GM18858 (cell line): ENCODE data around the gene PRKAB1.
"Not testable (repeated sequence)": the region's sequence is repeated elsewhere in the genome, so short reads cannot be mapped to it uniquely, and the experiment has no call there.

Source experiments
- ATAC-seq: cut with Tn5 transposase; IDR thresholded peaks from one replicate; pipeline ENCODE4 v1.9.1; 2021; ENCODE audit not compliant: unreplicated experiment

PRKAB1 gene

DNA sequence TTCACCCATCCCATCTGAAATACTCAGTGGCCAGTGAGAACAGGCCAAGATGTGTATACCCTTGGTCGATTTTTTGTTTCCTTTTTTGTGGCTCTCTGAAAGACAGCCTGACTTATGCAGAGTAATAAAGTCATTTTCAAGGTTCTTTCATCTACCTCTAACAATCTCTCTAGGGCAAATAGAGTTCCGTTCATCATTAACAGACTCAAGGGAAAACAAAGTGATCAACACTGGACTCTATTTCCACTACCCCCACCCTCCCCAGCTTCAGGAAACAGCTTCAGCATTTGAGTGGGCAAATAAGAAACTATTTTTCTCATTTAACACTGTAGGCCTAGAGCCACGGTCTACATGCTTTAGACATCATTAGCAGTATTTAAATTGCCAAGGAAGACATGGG, 15.9 kb downstream of the PRKAB1 start:
- no peak for ATAC-seq

DNA sequence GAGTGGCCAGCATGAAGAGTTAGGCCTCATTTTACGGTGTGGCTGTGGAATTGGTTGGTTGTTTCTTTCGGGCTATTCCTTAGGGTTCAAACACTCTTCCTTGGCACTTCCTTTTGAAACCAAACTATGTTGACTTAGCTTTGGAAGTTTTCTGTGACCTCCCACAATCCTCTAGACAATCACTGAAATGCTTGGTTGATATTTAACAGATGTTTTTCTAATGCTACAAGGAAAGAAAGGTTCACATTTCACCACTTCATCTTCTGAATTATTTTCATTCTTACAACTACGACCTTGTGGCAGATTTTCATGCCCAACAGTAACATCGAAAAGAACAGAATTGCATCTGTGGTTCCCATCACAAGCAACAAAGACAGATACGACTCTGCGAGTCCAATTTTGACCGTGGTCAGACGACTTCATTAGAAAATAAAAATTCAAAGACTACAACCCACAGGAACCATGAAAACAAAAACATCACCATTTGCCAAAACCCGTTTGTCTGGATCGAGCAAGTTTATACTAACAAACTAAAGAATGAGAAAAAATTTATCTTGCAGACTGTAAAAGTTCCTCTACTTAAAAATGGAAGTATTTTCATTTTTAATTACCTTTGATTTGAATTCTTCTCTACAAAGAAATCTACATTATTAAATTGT, 16.9 kb downstream of the PRKAB1 start:
- no peak for ATAC-seq

DNA sequence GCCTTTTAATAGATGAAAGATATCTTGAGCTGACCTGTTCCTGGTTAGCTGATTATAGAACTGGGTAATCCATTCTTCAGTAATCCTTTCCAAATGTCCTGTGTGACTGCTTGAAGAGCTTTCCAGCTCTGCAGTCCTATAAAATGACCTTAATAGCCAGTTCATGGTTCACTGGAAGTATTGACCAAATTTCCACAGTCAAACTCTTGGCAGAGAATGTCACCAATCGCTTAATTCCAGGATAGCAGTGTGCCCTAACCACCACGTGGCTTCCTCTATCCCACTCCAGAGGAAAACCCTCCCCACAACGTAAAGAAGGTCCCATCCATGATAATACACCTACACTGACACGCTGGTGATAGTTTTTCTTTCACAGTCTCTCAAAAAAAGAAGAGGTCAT, 17.4 kb downstream of the PRKAB1 start:
- no peak for ATAC-seq

DNA sequence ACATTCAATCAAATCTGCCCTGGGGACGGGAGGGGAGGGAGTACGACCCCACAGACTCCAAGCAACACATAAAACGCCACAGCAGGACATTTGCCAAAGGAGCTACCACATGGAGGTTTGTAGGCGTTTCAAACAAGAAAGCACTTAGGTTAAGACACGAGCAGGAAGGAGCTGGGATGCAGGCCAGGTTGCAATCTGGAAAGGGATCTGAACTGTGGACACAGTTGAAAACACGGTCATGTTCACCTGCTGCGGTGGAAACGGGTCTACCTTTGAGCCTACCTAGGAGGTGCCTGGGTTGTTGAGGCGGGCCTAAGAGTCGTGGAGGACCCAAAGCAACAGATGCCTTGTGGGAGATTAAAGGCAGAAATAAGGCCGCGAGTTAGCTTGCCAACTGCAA, 18.4 kb downstream of the PRKAB1 start:
- ATAC-seq: no peak

DNA sequence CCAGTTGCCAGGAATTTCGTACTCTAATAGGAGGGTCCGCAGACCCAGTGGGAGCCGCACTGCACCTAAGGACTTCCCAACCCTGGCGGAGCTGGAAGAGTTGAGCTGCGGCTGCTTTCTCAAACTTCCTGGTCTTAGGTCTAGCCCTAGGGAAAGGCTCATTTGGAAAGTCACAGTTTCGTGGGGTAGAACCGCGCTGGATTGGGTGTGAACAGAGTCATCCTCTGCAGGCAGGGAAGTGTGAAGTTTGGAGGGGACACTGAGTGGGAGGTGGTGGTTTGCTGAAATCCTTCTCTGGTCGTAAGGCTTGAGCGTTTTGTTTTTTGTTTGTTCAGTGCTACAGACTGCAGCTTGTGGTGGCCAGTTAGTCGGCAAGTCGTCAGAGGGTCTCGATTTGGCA, 18.8 kb downstream of the PRKAB1 start:
- ATAC-seq: no peak

DNA sequence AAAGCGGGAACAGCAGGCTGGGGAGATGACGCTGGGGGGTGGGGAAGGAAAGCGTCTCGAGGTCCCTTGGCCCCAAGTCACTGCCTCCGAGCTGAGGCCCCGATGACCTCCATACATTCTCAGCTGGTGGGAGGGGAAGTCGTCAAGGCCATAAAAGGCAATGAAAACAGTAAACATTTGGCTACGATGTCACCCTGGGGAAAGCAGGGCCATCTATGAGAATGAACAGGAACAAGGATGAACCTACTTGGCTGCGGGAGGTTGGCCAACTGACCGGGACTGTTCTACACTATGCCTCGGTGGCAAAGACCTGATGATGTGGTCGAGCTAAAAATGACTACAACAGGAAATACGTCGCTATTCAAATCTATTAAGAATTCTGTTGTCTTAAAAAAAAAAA, 19.5 kb downstream of the PRKAB1 start:
- ATAC-seq: no peak

DNA sequence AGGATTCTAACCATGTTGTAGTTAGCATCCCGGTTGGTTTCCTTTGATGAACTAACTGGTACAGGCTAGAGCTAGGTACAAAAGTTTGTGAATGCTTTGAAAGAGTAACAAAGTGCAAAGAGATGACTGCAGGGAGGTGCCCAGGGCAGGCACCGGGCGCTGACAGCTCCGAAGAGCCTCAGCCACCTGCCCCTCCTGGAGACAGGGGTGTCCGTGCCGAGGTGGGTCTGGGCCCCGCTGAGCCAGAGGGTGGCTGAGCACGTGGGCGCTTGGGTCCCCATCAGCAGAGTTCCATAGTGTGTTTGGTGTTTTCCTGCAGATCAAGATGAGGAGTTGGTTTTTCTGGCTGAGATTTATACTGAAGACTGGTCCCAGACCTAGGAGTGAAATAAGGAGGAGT, 19.9 kb downstream of the PRKAB1 start:
- no peak for ATAC-seq

DNA sequence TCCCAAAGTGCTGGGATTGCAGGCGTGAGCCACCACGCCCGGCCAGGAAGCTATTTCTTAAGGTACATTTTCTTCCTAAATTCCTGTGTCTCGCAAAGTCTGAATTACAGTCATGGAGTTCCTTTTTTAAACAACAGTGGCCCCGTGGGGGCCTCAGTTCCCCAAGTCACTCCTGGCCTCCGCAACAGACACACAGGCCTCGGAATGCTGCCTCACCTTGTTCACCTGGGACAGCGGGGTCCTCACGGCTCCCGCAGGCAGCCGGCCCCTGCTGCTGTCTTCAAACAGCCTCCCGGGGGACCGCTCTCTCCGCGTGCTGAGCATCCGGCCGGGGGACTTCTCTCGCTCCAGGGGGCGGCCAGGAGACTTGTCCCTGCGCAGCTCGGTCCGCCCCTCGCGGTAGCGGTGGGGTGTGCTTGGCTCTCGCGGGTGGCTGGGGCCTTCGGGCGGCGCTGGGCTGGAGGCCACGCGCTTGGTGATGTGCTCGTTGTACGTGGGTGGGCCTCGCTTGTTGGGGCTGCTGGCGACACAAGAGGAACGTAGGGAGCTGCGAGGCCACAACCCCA, 22.1 kb downstream of the PRKAB1 start:
- ATAC-seq: no peak

DNA sequence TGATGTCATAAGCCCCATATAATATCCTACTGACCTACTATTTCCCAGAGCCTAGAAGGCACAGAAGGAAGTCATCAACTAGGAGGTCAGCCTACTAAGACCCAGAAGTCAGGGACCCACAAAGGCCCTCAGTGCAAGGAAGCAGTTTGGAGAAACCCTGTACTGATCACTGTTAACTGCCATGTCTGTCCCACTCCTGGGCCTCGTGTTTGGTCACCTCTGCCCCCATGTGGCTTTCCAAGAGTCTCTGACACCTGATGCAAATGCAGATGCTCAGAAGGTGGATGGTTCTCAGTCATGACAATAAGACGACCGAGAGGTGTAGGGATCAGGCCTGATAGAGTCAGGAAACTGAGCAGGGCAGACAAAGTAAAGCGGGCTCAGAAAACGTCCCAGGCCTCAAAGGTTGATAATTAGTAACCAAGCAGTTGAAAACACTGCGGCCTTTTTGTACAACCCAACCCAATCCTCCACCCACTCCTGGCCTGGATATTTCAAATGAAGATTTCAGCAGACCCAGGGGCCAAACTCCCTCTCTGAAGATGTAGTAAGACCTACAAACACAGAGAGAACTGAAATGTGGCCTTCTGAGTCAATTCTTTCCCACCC, 23.4 kb downstream of the PRKAB1 start:
- ATAC-seq: no peak

DNA sequence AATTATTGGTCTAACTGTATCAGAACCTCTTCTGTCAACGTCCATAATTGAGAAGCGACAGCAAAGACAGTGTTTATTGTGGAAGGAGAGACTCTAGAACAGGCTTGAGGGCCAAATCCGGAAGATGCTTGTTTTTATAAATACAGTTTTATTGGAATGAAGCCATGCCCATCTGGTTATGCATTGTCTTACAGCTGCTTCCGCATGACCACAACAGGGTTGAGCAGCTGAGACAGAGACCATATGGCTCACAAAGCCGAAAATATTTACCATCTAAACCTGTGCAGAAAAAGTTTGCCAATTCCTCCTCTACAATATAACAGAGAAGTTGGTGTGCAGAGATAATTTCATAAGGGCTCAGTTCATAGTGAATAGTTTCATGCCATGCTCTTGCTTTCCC, 24.5 kb downstream of the PRKAB1 start:
- ATAC-seq: no peak

DNA sequence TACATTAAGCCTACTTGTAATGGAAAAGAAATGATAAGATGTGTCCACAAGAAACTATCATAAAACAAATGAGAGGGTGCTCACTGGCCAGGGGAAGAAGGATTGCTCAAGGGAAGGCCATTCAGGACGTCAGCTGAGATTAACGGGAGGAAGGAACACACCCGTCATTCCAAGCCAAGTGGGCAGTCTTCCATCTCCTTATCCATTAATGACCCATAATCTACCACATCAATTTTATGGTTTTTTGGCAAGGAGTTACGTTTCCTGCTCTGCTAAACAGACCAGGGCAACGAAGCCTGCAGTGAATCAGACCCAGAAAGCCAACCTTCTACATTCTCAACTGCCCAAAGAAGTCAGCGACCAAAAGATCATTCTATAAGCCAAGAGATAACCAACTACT, 25.1 kb downstream of the PRKAB1 start:
- no peak for ATAC-seq

DNA sequence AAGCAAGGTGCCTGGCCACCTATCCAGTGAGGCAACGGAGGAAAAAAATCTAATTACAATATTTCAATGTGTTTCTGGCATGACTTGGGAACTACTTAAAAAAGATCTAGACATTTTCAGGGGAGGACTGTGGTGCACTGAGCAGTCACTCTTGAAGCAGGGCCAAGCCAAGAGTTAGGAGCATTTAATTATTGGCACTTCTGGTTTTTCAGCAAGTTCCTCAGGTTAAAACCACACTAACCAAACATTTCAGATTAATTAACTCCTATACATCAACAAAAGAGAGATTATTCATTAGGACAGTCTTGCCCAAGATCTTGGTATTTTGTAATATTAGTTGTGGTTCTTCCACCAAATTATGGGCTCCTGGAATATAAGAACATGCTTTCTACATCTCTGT, 25.6 kb downstream of the PRKAB1 start:
- no peak for ATAC-seq

DNA sequence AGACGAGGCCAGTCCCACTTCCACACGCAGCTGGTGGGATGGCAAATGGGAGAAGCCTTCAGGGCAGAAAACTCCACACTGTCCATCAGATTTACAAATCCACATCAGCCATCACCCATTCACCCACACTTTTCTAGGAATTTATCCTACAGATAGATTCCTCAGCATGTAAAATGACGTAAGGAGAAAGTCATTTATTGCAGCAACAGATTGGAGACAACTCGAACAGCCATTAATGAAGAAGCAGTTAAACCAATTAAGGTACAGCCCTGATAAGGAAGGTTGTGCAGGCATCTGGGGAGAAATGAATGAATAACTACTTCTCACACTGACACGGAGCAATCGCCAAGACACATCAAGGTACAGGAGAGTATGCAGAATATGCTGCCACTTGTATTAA, 26.2 kb downstream of the PRKAB1 start:
- no peak for ATAC-seq

DNA sequence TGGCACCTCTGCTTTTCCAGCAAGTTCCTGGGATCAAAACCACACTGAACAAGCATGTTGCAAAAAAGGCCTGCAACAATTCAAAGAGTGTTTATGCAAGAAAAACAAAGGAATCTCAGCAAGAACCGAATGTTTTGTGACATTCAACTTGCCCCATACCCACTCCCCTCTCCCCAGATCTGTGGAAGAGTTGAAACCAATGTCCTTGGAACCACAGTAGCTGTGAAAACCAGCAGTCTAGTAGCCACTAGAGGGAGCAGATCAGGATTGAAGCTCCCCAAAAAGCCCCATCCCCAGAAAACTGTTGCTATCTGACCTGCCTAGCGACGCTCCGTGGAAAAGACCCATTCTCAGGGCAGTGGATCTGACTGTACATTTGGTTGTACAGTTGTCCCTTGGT, 27.1 kb downstream of the PRKAB1 start:
- no peak for ATAC-seq

DNA sequence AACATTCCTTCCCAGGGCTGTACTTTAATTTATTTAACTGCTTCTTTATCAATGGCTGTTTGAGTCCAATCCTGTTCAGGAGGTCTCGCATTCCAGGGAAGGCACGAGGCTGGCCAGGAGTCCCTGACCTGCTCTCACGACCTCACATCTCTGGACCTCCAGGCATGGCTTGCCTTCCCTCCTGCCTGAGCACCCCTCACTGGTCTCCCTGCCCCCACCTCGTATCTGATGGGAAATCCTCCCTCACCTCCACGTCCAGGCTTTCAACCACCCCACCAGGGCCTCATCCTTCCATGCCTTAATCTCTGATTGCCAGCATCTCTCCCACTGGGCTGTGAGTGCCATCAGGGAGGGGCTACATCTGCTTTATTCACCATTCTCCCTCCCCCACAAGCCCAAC, 29.0 kb downstream of the PRKAB1 start:
- ATAC-seq: no peak

DNA sequence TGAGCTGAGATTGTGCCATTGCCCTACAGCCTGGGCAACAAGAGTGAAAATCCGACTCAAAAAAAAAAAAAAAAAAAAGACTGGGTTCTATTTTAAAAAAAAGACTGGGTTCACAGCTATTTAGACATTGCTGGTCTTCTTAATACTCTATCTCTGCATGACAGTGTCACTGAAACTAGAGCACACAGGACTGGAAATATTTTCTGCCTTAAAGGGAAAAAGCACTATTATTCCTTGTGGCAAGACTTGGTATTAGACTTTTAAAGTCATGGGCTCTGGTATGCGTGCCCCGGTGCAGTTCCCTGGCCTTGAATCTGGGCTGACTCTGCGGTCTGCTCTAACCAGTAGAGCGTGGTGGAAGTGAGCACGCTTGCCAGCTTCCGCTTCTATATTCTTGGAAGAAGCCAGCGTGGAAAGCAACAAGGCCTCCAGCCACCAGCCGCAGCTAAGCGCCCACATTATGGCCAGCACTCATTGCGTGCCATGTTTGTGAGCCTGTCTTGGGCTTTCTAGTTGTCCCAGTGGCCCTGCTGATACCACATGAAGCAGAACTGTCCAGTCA, 31.3 kb downstream of the PRKAB1 start:
- ATAC-seq: no peak

DNA sequence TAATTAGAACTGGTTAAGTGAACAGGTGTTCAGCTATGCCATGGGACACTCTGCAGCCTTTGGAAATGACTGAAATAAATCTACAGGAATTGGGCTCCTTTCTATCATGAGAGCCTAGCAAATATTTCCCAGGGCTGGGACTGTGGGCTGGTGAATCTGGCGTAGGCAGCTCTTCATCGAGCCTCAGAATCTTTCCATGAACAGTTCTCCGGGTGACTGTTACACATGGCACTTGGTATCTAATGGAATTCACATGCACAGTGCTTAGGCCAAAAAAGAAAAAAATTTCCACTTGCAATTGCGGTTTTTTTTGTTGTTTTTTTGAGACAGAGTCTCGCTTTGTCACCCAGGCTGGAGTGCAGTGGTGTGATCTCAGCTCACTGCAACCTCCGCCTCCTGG, 32.1 kb downstream of the PRKAB1 start:
- ATAC-seq: no peak

DNA sequence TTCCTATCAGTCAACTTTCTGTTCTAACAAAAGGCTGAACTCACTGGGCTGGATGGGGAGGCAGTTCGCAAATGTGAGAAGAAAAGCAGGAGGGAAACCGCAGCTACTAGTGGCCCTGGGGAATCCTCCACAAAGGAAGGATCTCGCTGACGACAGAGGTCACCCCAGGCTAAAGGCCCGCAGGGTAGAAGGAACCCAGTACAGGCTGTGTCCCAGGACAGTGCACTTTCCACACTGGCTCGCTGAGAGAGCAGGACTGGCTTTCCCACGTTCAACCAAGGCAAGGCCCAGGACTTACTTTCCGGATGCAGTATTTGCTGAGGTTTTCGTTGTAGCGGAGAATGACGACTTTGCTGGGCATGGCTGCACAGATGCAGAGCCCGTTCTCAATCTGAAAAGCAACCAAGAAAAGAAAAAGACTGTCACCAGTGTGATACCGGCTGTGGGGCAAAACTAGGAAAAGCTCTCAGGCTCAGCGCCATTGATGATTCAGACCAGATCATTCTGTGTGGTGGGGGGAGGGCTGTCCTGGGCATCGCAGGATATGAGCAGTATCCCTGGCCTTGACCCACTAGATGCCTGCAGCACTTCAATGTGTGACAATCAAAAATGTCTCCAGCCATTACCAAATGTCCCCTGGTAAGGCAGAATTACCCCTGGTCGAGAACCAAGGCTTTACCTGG, 36.3 kb downstream of the PRKAB1 start:
- no peak for ATAC-seq

DNA sequence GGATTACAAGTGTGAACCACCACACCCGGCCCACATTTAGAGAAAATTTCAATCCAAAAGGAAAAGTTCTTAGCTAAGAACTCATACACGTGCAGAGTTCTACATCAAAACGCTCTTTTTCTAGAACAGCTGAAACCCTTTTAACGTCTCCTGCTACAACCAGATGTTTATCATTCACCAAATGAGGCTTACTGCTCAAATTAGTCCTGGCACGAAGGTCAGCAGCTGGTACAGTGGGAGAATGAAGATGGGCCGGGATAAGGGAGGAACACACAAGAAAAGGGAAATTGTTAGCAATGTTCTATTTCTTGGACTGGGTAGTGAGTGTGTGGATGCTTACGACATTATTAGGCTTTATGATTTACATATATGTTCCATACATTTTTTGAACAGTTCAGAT, 37.2 kb downstream of the PRKAB1 start:
- ATAC-seq: no peak

DNA sequence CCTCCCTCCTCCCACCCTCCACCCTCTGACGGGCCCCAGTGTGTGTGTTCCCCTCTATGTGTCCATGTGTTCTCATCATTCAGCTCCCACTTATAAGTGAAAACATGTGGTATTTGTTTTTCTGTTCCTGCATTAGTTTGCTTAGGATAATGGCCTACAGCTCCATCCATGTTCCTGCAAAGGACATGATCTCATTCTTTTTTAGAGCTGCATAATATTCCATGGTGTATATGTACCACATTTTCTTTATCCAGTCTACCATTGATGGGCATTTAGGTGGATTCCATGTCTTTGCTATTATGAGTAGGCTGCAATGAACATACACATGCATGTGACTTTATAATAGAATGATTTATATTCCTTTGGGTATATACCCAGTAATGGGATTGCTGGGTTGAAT, 38.5 kb downstream of the PRKAB1 start:
- not testable (repeated sequence) for ATAC-seq

DNA sequence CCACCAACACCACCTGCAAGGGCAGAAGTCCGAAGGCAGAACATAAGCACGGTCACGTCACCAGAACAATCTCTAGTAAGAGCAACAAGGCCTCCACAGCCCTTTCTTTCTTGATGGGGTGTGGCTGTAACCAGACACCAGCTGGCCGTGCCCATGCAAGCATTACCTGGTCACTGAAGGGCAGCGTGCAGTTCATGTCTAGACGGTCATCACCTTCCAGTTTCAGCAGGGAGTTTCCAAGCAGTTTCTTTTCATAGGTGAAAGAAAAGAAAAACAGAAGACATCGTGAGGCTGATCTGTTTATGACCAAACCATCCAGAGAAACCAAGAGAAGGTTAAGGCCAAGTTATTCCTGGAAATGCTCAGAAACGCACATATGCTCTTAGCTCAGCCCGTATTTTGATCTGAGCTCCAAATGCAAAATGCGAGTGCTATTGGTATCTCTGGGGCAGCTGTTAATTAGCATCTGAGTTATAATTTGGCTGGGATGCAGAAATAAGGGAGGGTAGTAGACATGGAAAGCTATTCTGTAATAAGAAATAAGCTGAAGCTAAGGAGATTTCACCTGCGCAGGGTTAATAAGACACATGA, 42.5 kb downstream of the PRKAB1 start:
- no peak for ATAC-seq
